NB4 (cell line): Measurements from ENCODE around the gene APOB.

ENCODE experiments used
- DNase-seq: peaks from one replicate; pipeline ENCODE4 v3.0.0; 2010; ENCODE audit warnings: low read depth
- H3K4me3 ChIP-seq: one replicate; pipeline ENCODE4 v1.5.1; 2011; ENCODE audit warnings: mild to moderate bottlenecking, low read depth, low read length, moderate library complexity
- CTCF ChIP-seq: IDR thresholded peaks from one replicate; pipeline ENCODE4 v1.5.1; 2012; ENCODE audit warnings: low read depth, low read length
- MAX ChIP-seq: IDR thresholded peaks from 2 replicates; pipeline ENCODE4 v1.6.1; 2011; ENCODE audit warnings: low read depth, low read length
- MYC ChIP-seq: IDR thresholded peaks from 2 replicates; pipeline ENCODE4 v1.6.1; 2011; ENCODE audit warnings: low read depth, low read length
- POLR2A ChIP-seq: IDR thresholded peaks from 2 replicates; pipeline ENCODE4 v1.6.1; 2011; ENCODE audit warnings: mild to moderate bottlenecking; ENCODE audit not compliant: insufficient read length; ENCODE audit errors: extremely low read depth

The APOB gene

DNA sequence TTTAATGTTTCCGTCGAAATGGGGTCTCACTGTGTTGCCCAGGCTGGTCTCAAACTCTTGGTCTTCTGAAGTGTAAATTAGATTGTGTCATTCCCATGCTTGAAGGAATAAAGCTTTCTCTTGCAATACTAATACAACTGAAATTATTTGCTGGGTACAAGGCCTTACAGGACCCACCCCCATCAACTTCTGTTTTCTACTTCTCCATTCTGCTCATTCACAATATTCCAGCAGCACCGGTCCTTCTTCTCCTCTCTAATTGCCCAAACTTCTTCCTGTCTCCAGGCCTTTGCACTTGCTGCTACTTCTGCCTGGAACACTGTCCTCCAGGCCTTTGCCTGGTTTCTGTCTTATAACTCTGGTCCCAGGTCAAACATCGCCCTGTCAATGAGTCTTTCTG, 73.8 kb downstream of the APOB start:
- H3K4me3 ChIP-seq = no peak overlapping the region
- peak; percentile 12 for DNase-seq
- TF ChIP-seq CTCF = no peak
- no peak for TF ChIP-seq MYC
- TF ChIP-seq MAX = no peak
- TF ChIP-seq POLR2A = no peak

DNA sequence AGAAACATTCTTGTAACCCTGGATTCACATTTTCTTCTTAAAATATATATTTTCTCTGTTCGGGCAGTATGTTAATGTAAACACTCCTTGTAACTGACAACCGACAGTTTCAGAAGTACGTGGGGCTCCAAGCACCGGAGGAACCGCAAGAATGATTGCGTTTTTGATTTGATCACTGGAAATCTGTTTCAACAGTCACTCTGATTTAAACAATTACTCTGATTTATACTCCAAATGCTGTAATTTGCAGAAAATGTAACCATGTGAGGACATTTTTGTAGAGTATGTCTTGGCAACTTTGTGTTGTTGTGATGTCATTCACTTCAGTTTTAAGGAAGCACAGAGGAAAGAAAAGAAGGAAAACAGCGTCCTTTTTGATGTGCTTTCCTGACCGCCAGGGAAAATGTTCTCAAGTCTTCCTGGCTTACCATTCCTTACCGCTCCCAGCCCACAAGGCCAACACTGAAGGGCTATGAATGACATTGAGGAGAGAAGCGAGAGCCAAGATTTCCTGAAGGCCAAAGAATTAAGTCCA, 77.7 kb downstream of the APOB start:
- TF ChIP-seq MAX (no peak), MYC (no peak), POLR2A (no peak), CTCF (no peak)
- no peak overlapping the region for H3K4me3 ChIP-seq
- no peak for DNase-seq

DNA sequence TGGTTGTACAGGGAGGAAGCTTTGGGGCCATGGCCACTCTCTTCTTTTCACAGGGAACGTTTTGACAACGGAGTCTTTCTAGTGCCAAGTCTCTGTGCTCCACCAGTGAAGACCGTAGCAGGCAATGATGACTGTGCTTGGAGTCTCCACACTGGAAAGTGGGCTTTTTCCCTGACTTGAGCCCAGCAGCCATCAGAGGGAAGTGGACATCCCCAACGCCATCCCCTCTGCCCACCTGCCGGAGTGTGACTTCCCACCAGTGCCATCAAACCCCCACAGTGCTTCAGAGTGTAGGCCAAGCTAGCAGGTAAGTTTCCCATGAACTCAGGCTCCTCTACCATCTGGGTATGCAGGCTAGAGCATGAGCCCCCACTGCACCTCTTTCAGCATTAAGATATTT, 78.7 kb downstream of the APOB start:
- no peak overlapping the region for H3K4me3 ChIP-seq
- no peak for DNase-seq
- TF ChIP-seq MYC (no peak), CTCF (no peak), POLR2A (no peak), MAX (no peak)

DNA sequence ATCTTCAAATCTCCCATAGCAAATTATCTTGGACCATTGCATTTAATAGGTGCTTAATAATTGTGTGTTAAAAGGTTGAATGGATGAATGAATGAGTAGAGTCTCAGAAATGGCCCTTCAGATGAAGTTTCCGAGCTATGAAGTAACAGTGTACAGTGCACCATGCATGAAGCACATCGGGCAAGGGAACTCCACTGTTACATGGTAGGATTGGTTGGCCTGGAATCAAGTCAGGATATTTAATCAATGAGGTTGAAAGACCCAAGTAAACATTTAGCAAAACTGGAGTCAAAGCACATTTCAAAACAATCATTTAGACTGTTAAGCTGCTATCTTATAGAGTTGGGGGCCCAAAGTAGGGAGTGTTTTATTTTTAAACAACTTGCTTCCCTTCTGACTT, 80.0 kb downstream of the APOB start:
- no peak for DNase-seq
- no peak overlapping the region for H3K4me3 ChIP-seq
- TF ChIP-seq POLR2A (no peak), MYC (no peak), MAX (no peak), CTCF (no peak)

DNA sequence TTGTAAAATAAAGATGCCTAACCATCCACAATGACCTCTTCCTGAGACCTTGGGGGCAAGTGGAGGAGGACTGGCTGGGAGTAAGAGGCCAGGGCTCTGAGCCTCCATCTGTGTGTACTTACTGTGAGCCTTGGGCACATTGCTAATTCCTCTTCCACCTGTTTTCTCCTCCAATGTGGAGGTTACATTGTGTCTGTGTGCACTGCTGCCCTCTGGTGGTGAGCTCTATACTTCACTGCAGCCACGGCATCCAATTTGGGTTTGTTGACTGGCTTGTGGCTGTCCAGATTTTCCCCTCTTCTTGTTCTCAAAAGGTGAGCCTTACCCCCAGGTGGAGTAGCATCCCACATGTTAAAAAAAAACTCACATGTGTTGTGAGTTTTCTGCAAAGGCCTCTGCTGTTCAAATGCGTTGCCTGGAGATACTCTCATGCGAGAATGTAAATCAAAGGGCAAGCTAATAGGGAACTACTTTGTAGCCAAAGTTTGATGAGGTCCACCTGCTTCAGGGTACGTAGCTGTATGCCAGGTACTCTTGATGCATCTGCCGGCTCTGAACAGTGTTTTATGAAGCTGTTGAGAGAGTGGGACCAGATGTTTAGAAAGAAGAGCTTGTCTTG, 80.8 kb downstream of the APOB start:
- DNase-seq = peak; percentile 67
- no peak overlapping the region for H3K4me3 ChIP-seq
- no peak for TF ChIP-seq MAX
- TF ChIP-seq CTCF = peak; percentile 89
- TF ChIP-seq MYC = no peak
- TF ChIP-seq POLR2A = no peak
